Coronary artery (tissue), 2 donors: ENCODE results near the gene DTNB.

ENCODE experiments used
- DNase-seq: peaks from one replicate; pipeline ENCODE4 v3.0.0-alpha.2; 2017; ENCODE audit warnings: low spot score
- H3K27ac ChIP-seq, 2 donors: fragments of 200-600 bp; sonication (generic); one replicate each; pipeline ENCODE4 v1.5.1; 2016 to 2019
- H3K4me3 ChIP-seq: fragments of 200-600 bp; sonication (generic); 2 replicates; pipeline ENCODE4 v1.5.1; 2016; ENCODE audit warnings: mild to moderate bottlenecking, moderate library complexity
- TF ChIP-seq, protein P1 (sequence below): fragments of 200-600 bp; sonication (generic); IDR thresholded peaks from one replicate; pipeline ENCODE4 v1.5.1; 2019; ENCODE audit warnings: antibody characterized with exemption

DTNB gene

DNA sequence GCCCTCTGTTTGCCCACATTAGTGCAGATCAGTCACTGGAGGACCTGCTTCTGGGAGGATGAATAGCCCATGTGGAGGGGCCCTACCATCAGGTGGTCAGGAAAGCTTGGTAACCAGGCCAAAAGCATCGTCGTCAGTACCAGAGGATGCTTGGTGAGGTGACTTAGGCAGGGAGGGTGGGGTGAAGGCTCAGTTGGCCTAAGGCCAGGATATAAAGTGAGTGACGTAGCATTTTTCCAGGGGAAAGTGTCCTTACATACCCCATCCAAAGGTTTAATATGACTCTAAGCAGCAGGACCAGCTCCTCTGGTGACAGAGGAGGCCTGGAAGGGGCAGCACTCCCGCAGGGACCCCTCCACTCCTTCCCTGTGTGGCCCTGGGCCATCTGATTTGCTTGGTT lies 303.9 kb downstream of the DTNB start:
- TF ChIP-seq, protein P1, sequence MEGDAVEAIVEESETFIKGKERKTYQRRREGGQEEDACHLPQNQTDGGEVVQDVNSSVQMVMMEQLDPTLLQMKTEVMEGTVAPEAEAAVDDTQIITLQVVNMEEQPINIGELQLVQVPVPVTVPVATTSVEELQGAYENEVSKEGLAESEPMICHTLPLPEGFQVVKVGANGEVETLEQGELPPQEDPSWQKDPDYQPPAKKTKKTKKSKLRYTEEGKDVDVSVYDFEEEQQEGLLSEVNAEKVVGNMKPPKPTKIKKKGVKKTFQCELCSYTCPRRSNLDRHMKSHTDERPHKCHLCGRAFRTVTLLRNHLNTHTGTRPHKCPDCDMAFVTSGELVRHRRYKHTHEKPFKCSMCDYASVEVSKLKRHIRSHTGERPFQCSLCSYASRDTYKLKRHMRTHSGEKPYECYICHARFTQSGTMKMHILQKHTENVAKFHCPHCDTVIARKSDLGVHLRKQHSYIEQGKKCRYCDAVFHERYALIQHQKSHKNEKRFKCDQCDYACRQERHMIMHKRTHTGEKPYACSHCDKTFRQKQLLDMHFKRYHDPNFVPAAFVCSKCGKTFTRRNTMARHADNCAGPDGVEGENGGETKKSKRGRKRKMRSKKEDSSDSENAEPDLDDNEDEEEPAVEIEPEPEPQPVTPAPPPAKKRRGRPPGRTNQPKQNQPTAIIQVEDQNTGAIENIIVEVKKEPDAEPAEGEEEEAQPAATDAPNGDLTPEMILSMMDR = no peak
- Histone ChIP-seq H3K4me3 (no peak overlapping the region), H3K27ac (no peak overlapping the region)
- DNase-seq = no peak

DNA sequence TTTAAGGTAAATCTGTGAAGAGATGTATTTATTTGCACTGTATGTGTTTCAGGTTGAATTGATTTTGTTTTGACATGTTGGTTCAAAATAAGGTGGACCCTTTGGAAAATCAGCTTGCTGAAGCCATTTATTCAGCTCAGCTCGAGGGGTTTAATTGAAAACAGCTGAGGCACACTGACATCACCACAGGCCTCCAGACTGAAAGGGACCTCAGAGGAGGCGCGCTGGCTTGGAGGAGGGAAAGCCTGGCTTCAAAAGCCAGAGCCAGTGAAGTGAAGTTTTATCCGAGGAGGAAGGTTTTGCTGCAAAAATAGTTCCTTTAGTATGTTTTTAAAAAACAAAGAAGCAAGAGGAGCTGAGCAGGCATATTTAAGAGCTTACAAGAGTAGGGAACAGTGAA lies 304.7 kb downstream of the DTNB start:
- DNase-seq = no peak
- Histone ChIP-seq H3K27ac (no peak overlapping the region), H3K4me3 (no peak overlapping the region)
- TF ChIP-seq, protein P1 = no peak

DNA sequence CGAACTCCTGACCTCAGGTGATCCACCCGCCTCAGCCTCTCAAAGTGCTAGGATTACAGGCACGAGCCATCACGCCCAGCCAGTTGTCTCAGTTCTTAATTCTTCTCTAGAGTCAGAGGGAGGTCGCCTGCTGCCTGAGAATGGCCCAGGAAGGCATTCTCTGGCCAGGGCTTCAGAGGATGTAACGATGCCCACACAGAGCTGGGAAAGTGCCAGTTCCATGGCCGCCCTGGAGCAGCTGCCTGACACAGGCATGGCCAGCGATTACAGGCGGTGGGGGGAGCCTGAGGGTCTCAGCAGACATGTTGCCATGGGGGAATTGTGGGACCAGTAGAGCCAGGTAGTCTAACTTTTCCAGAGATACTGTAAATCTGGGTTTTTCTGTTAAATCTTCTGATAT lies 306.1 kb downstream of the DTNB start:
- TF ChIP-seq, protein P1 = no peak
- Histone ChIP-seq H3K27ac (no peak overlapping the region), H3K4me3 (no peak overlapping the region)
- no peak for DNase-seq

DNA sequence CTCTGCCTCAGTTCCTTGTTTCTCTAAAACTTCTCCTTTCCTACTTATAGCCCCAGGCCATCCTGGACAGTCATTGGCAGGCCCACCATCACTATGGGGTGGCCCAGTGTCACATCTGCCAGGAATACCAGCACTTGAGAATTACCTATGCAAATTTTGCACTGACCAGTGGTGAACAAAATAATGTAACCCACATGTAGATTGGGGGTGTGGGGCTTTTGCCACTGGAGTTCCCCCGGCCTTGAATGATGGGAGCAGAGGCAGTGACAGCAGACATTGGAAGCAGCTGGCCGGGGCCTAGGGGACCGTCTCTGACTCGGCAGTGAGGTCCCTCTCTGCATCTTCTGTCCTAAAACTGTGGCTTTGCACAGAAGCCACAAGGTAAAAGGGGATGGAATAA lies 306.7 kb downstream of the DTNB start:
- Histone ChIP-seq H3K4me3 (no peak overlapping the region), H3K27ac (no peak overlapping the region)
- no peak for DNase-seq
- TF ChIP-seq, protein P1 = no peak

DNA sequence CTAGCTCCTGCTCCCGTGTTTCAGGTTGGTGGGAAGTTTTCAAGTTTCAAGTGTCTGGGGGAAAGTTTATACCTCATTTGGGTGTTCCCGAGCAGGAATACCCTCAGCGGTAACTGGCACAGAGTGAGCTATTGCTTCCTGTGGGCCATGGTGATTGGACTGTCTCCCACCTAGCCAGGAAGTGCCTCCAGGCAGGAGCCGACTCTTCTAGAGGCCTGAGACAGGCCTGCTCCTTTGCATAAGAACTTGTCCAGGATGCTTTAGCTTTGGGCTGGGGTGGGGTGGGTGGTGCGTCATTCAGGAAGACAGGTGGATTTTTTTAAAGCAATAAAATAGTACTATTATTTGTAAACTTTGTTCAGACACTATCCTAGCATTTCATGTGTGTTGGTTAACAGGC lies 308.1 kb downstream of the DTNB start:
- no peak for DNase-seq
- no peak overlapping the region for H3K27ac ChIP-seq
- no peak overlapping the region for H3K4me3 ChIP-seq

DNA sequence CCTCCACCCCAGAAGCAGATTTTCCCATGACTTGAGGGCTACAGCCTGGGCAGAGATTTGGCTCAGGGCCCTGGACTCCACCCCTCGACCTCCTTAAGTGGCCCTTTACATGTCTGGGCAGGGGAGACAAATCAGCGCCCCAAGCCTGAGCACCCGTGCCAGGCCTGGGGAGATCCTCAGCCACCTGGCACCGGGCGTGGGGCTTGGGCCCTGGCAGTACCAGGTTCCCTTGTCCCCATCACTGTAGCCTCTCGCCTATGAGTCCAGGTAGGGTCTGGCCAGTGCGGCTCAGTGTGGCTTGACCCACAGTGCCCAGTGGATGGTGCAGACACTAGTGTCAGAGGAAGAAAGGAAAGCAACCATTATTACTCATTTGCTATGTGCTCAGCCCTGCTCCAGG lies 309.6 kb downstream of the DTNB start:
- H3K4me3 ChIP-seq = no peak overlapping the region
- no peak for DNase-seq
- no peak overlapping the region for H3K27ac ChIP-seq
- TF ChIP-seq, protein P1 = no peak

More for the DNA sequence above, 308.1 kb downstream of the DTNB start:
- TF ChIP-seq, protein P1 = no peak

DNA sequence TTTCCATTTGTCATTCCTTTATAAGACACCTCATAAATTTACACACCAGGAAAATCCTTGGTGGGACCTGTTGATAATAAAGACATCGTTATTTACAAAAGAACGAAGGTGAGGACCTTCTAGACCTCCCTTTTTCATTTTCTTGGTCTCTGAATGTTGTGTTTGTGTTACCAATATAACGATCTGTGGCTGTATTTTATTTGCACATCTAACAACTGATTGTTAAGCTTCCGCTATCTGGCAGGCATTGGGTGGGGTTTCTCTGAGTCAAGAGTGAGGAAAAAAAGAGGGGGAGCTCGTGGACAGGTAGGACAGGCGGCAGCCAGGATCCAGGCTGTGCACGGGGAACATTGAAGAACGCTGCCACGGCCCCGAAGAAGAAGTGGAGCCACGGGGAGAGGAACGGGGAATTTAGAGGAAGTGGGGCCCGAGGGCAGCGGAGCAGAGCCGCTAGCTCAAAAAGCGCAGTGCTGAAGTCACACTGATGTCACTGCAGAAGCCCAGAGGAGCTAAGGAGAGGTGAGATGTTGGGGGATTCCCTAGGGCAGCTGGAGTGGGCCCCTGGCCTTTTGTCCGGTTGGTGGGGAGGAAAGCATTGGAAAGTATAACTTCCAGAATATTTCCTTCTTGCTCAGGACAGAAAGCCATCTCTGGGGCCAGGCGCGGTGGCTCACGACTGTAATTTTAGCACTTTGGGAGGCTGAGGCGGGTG lies 310.8 kb downstream of the DTNB start:
- DNase-seq = no peak
- Histone ChIP-seq H3K27ac (peak overlapping the region in 1 of 2 donors; percentile 54), H3K4me3 (peak overlapping the region; percentile 66)
- TF ChIP-seq, protein P1 = no peak
